PC-3 (cell line): ENCODE results near the gene SIPA1.

ENCODE experiments used
- CTCF ChIP-seq: fragments of 300-600 bp; sonication (generic); conservative IDR thresholded peaks from 2 replicates; pipeline ENCODE4 v1.5.1; 2017; ENCODE audit warnings: antibody characterized with exemption, low read depth, mild to moderate bottlenecking, low read length
- EZH2 ChIP-seq: fragments of 300-600 bp; sonication (generic); IDR thresholded peaks from one replicate; pipeline ENCODE4 v1.6.1; 2017; ENCODE audit warnings: antibody characterized with exemption, mild to moderate bottlenecking, low read length; ENCODE audit not compliant: unreplicated experiment

GRCh38 chr11:65606876-65607613 is 30.9 kb upstream of the SIPA1 start:
- no peak for TF ChIP-seq CTCF
- no peak for TF ChIP-seq EZH2
